GM12873 (cell line): ENCODE data around the gene GPRIN2.

Experiments
- TF ChIP-seq, protein P1 (sequence below): IDR thresholded peaks from 2 replicates; pipeline ENCODE4 v1.5.1; 2012; ENCODE audit warnings: low read depth, mild to moderate bottlenecking, moderate library complexity, low read length, control low read depth; ENCODE audit not compliant: insufficient read depth; ENCODE audit errors: missing control alignments

The GPRIN2 gene

DNA sequence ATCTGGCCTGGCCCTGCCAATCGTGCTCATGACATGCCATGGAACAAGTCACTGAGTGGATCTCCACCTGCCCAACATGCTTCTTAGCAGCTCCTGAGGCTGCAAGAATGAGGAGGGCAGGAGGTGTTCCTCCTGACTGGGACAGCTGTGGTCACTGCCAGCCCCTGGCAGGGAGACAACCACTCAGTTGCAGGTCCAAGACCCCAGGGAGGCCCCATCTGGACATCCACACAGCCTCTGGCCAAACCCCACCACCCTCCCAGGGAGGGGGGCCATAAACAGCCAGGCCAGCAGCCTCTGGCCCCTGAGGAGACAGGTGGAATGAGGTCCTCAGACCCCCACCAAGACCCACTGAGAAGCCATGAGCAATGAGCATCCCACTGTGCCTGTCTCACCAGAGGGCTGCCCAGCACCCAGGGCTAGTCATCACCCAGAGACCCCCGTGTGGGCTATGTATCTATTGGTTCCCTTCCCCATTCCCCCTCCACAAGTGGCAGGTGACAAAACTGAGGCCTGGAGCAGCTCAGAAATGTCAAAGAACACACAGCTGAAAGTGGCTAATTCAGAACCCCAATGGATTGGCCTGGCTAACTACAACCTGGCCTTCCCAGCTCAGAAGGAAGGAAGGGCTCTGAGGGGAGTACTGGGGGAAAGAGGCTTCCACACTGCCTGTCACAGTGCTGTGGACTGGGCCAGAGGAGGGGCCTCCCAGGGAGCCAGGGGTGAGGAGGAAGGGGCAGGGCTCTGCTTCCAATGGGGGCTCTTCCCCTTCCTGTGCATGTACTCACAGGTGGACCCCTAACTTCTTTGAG, 3.0 kb downstream of the GPRIN2 start:
- TF ChIP-seq, protein P1, sequence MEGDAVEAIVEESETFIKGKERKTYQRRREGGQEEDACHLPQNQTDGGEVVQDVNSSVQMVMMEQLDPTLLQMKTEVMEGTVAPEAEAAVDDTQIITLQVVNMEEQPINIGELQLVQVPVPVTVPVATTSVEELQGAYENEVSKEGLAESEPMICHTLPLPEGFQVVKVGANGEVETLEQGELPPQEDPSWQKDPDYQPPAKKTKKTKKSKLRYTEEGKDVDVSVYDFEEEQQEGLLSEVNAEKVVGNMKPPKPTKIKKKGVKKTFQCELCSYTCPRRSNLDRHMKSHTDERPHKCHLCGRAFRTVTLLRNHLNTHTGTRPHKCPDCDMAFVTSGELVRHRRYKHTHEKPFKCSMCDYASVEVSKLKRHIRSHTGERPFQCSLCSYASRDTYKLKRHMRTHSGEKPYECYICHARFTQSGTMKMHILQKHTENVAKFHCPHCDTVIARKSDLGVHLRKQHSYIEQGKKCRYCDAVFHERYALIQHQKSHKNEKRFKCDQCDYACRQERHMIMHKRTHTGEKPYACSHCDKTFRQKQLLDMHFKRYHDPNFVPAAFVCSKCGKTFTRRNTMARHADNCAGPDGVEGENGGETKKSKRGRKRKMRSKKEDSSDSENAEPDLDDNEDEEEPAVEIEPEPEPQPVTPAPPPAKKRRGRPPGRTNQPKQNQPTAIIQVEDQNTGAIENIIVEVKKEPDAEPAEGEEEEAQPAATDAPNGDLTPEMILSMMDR, result no peak

DNA sequence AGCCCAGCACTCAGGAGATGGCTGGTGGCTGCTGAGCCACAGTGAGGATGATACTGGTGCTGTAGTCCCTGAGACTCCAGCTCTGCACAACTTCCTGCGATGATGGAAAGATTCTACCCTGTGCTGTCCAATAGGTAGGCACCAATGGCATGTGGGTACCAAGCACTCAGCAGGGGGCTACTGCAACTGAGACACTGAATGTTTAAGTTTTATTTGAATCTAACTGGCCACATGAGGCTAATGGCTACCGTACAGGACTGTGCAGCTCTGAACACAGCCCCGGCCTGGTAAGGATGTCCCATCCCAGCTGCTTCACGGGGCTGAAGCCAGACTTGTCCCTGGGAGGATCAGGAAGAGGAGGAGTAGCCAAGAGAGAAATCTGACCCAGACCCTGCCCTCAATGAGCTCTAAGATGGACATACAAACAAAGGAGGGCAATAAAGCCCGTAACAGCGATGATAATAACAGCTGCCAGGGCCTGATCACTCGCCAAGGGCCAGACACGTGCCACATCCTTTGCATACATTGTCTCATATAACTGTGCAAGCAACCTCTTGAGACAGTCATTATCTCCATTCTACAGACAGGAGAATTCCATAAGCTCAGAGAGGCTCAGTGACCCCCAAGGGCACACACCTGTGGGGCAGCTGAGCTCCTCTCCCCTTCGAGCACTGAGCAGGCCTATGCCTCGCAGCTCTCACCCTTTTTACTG, 3.8 kb downstream of the GPRIN2 start:
- TF ChIP-seq, protein P1, result no peak

DNA sequence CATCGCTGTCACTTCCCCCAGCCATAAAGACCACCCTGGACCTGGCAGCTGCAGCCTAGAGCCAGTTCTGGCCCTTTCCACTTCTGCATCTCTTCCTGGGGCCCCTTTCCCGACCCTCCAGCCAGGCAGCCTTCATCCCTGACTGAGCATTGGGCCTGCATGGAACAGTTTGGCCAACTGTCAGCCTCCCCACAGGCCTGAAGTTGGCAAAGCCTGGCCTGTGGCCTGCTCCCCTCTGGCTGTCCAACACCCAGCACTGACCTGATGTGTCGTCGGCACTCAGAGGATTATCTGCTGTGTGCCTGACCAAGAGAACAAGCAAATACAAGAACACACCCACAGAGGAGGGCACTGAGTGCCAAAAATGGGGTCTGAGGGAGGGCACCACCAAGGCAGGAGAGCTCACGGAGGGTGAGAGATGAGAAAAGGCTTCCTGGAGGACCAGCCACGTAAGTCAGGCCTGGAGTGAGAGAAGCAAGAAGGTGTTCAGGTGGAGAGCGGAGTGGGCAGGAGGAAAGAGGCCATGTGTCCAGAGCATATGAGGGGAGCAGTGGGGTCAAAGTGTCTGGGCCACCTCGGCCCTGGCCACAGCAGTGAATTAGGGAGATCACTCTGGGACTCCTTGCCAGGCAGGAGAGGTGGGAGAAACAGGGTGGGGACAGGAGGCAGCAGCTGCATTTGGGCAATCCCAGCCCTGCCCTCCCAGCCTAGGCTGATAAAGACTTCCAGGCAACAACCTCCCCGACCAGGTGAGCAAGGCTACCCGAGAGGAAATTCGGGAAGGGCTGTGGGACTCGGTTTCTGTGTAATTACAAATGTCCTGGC, 4.5 kb downstream of the GPRIN2 start:
- TF ChIP-seq, protein P1, result no peak

DNA sequence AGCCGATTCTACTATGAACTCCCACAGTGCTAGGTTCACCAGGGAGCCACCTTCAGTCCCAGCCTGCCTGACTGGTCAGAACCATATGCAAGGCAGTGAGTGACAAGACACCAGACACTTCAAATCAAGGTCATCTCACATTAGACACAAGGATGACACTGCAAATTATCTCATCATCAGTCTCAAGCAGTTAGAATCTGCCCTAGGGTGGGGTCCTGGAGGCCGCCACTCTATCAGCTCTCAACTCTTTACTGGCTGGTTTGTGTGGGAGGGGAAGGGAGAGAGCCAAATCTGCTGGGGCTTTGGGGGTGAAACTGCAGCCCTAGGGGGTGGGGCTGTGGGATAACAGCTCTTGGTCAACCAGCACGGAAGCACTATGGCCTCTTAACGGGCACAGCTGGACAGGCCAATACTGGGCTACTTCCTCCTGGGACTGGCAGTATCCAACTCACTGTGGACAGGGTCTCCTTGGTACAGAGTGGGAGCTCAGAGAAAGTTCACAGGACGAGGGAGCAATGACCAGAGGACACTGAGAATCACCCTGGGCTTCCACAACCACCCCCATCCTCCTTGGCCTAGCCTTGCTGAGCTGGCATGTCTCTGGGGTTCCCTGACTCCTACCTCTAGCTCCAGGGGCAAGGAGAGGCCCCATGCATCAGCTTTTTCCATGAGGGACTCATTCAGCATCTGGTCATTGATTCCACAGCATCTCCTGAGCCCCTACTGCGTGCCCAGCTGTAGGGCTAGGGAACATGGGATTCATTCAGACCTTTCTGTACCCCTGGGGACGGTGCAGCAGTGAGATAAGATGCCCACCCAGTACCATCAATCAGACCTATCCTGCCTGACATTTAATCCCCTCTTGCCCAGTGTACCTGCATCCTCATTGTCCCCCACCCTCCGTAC, 5.4 kb downstream of the GPRIN2 start:
- TF ChIP-seq, protein P1, result no peak

DNA sequence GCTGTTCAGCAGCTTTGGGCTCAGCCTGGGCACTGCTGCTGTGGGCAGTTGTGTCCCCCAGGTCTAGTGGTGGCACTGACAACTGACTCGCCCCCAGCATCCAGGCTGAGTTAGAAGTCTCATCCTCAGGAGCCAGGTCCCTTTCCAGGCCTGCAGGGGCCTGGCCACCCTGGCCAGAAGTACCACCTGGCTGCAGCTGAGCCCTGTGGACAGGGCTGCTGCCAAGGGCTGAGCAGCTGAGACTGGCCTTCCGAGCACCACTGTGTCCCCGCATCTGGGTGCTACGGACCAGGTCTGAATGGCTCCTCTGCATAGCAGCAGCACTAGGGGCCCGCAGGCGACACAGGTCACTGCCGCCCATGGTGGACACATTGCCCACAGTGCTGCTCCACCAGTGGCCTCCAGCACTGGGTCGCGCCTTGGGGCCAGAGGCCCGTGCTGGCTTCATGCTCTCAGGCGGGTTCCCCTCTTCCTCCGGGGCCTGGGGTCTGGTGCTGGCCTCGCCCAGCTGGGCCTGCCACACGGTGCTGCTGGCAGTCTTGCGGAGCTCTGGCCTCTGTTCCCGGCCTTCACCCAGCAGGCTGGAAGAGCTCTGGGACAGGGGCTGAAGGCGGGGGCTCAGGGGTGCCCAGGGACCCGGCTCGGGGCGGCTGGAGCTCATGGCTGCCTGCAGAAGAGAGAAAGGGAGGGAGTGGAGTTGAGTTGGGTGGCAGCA, 6.2 kb downstream of the GPRIN2 start:
- TF ChIP-seq, protein P1, result no peak
